GM21515 (cell line): ENCODE measurements around the gene TPPP.

Source experiments
- ATAC-seq: cut with Tn5 transposase; IDR thresholded peaks from one replicate; pipeline ENCODE4 v1.9.1; 2021; ENCODE audit not compliant: unreplicated experiment

Gene TPPP

DNA sequence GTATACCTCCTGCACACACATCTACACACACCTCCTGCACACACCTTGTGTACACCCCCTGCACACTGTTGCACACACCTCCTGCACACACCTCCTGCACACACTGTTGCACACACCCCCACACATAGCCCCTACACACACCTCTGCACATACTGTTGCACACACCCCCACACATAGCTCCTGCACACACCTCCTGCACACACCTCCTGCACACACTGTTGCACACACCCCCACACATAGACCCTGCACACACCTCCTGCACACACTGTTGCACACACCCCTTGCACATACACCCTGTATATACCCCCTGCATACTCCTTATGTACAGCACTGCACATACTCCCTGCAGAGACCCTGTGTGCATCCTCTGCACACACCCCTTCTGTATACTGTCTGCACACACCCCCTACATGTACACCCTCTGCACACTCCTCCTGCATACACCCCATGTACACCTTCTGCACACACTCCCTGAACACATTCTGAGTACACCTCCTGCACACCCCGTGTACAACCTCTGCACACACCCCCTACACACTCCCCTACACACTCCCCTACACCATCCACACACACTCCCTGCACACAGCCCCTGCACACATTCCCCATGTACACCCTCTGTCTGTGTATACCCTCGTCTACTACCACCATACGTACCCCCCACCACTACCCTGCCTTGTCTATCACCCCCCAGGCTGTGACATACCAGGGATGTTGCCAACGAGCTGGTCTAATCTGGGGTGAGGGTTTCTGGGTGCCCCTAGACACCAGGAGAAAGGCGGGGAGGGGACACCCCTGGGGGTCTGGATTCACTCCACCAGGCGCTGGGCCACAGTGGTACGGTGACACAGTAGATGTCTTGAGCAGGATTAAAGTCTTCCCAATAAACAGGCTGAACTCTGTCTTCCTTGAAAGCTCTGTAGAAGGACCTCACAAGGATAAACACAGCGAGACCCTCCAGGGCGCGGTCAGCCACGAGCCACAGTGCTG is 82.1 kb downstream of the TPPP start:
- ATAC-seq, result no peak

DNA sequence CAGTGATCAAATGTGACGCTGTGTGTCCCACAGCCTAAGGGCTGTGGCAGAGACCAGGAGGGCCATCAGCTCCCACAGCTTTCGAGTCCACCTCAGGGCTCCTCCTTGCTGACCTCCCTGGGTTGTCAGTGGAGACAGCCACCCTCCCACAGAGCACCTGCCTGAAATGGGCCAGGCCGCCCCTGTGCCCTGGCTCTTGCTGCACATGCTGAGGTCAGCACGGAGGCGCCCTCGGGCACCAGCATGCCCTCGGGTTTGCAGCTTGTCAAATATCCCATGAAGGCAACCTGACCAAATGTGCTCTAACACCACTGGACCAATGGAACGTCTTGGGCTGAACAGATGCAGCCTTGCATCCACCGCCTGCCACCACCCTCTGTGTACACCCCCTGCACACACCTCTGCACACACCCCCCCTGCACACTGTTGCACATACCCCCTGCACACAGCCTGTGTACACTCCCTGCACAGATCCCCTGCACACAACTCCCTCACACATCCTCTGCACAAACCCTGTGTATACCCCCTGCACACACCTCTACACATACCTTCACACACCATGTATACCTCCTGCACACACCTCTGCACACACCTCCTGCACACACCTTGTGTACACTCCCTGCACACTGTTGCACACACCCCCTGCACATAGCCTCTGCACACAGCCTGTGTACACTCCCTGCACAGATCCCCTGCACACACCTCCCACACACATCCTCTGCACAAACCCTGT is 83.0 kb downstream of the TPPP start:
- no peak for ATAC-seq
